Skeletal muscle tissue (tissue), 4 donors: ENCODE results near the gene ZC3H12C. TPM values are rescaled to one million over a fixed set of nuclear protein-coding genes. Genes with fewer than 3 reads are reported as not detected.

Source experiments
- H3K27ac ChIP-seq: one replicate; pipeline ENCODE4 v1.7.0; 2013; ENCODE audit warnings: mild to moderate bottlenecking, low read depth, low read length, inconsistent platforms
- H3K27me3 ChIP-seq, 3 donors: one replicate each; pipeline ENCODE4 v1.7.0; 2013; ENCODE audit warnings: low read length in 3 of 3; ENCODE audit not compliant: control insufficient read depth in 3 of 3, insufficient read depth in 3 of 3
- H3K36me3 ChIP-seq, 3 donors: one replicate each; pipeline ENCODE4 v1.7.0; 2013; ENCODE audit warnings: low read length in 3 of 3; ENCODE audit not compliant: control insufficient read depth in 3 of 3, insufficient read depth in 3 of 3
- H3K4me1 ChIP-seq, 3 donors: one replicate each; pipeline ENCODE4 v1.7.0; 2013; ENCODE audit warnings: low read length in 3 of 3, mild to moderate bottlenecking in 3 of 3; ENCODE audit not compliant: control insufficient read depth in 3 of 3, insufficient read depth in 3 of 3
- H3K4me3 ChIP-seq, 3 donors: one replicate each; pipeline ENCODE4 v1.7.0; 2013; ENCODE audit warnings: low read length in 3 of 3
- H3K9ac ChIP-seq, 3 donors: one replicate each; pipeline ENCODE4 v1.7.0; 2013; ENCODE audit warnings: low read length in 3 of 3, mild to moderate bottlenecking in 3 of 3, moderate library complexity in 2 of 3, low read depth in 1 of 3
- H3K9me3 ChIP-seq, 3 donors: one replicate each; pipeline ENCODE4 v1.7.0; 2013; ENCODE audit warnings: low read length in 3 of 3; ENCODE audit not compliant: control insufficient read depth in 3 of 3
- total RNA-seq: library from RNA; depleted of rRNA; stranded (reverse); fragments of >200 nt; gene quantifications from one replicate; pipeline ENCODE4 v1.2.3, GENCODE V29; 2014
- donor health status: Osteomylitis.

The ZC3H12C gene
- total RNA-seq, 1 donor from 2014 or later = 13.6 TPM

GRCh38 chr11:110121204-110121603, 28.0 kb downstream of the ZC3H12C start:
- H3K36me3 ChIP-seq = no peaks in the 10 kb centered on the region
- no peaks in the 10 kb centered on the region for H3K27me3 ChIP-seq
- H3K9ac ChIP-seq = peak overlapping the region in 1 of 3 donors; percentile 26
- H3K4me1 ChIP-seq = peaks cover 0 to 4% (median 4%) of the 10 kb centered on the region in 3 donors
- H3K4me3 ChIP-seq = peak overlapping the region in 1 of 3 donors; percentile 30
- no peak overlapping the region for H3K27ac ChIP-seq
- H3K9me3 ChIP-seq = no peaks in the 10 kb centered on the region

- H3K4me1 ChIP-seq = peaks cover 0 to 4% (median 4%) of the 10 kb centered on the region in 3 donors
Measured at GRCh38 chr11:110123003-110123402, 29.8 kb downstream of the ZC3H12C start.

GRCh38 chr11:110124605-110125004, 31.4 kb downstream of the ZC3H12C start:
- Histone ChIP-seq H3K36me3 (no peaks in the 10 kb centered on the region), H3K9ac (no peak overlapping the region), H3K27ac (no peak overlapping the region), H3K4me3 (no peak overlapping the region), H3K9me3 (no peaks in the 10 kb centered on the region), H3K4me1 (peaks cover 0 to 10% (median 4%) of the 10 kb centered on the region in 3 donors), H3K27me3 (no peaks in the 10 kb centered on the region)

More at GRCh38 chr11:110123003-110123402, 29.8 kb downstream of the ZC3H12C start:
- Histone ChIP-seq H3K27ac (no peak overlapping the region), H3K36me3 (no peaks in the 10 kb centered on the region), H3K4me3 (no peak overlapping the region), H3K9ac (no peak overlapping the region), H3K27me3 (no peaks in the 10 kb centered on the region), H3K9me3 (no peaks in the 10 kb centered on the region)

- H3K9me3 ChIP-seq = no peaks in the 10 kb centered on the region
- H3K27ac ChIP-seq = no peak overlapping the region
- no peaks in the 10 kb centered on the region for H3K36me3 ChIP-seq
- H3K27me3 ChIP-seq = no peaks in the 10 kb centered on the region
- no peak overlapping the region for H3K9ac ChIP-seq
- no peak overlapping the region for H3K4me3 ChIP-seq
- H3K4me1 ChIP-seq = peaks cover 1 to 7% (median 7%) of the 10 kb centered on the region in 3 donors
Measured at GRCh38 chr11:110125632-110126031, 32.4 kb downstream of the ZC3H12C start.

GRCh38 chr11:110126936-110127335, 33.7 kb downstream of the ZC3H12C start:
- Histone ChIP-seq H3K27me3 (no peaks in the 10 kb centered on the region), H3K9ac (no peak overlapping the region), H3K9me3 (no peaks in the 10 kb centered on the region), H3K27ac (no peak overlapping the region), H3K4me1 (peaks cover 4 to 6% (median 6%) of the 10 kb centered on the region in 3 donors), H3K4me3 (no peak overlapping the region), H3K36me3 (no peaks in the 10 kb centered on the region)

GRCh38 chr11:110128161-110128560, 35.0 kb downstream of the ZC3H12C start:
- Histone ChIP-seq H3K27me3 (no peaks in the 10 kb centered on the region), H3K36me3 (no peaks in the 10 kb centered on the region), H3K9ac (no peak overlapping the region), H3K4me1 (peaks cover 4 to 6% (median 6%) of the 10 kb centered on the region in 3 donors), H3K4me3 (no peak overlapping the region), H3K27ac (no peak overlapping the region), H3K9me3 (no peaks in the 10 kb centered on the region)

GRCh38 chr11:110130642-110131238, 37.5 kb downstream of the ZC3H12C start:
- no peak overlapping the region for H3K27ac ChIP-seq
- H3K36me3 ChIP-seq = no peaks in the 10 kb centered on the region

GRCh38 chr11:110131386-110132123, 38.4 kb downstream of the ZC3H12C start:
- no peak overlapping the region for H3K4me3 ChIP-seq
- H3K27ac ChIP-seq = no peak overlapping the region
- no peak overlapping the region for H3K9ac ChIP-seq
- no peaks in the 10 kb centered on the region for H3K9me3 ChIP-seq
- H3K4me1 ChIP-seq = peaks cover 4 to 6% (median 6%) of the 10 kb centered on the region in 3 donors
- no peaks in the 10 kb centered on the region for H3K36me3 ChIP-seq
- no peaks in the 10 kb centered on the region for H3K27me3 ChIP-seq

More at GRCh38 chr11:110130642-110131238, 37.5 kb downstream of the ZC3H12C start:
- Histone ChIP-seq H3K4me1 (peaks cover 4 to 6% (median 6%) of the 10 kb centered on the region in 3 donors), H3K27me3 (no peaks in the 10 kb centered on the region), H3K9me3 (no peaks in the 10 kb centered on the region), H3K4me3 (no peak overlapping the region), H3K9ac (no peak overlapping the region)

GRCh38 chr11:110133160-110133559, 40.0 kb downstream of the ZC3H12C start:
- peaks cover 4 to 6% (median 4%) of the 10 kb centered on the region in 3 donors for H3K4me1 ChIP-seq
- no peaks in the 10 kb centered on the region for H3K36me3 ChIP-seq
- H3K9me3 ChIP-seq = no peaks in the 10 kb centered on the region
- no peak overlapping the region for H3K4me3 ChIP-seq
- no peak overlapping the region for H3K9ac ChIP-seq
- no peak overlapping the region for H3K27ac ChIP-seq
- H3K27me3 ChIP-seq = no peaks in the 10 kb centered on the region

GRCh38 chr11:110134110-110134509, 40.9 kb downstream of the ZC3H12C start:
- Histone ChIP-seq H3K27me3 (no peaks in the 10 kb centered on the region), H3K9ac (no peak overlapping the region), H3K27ac (no peak overlapping the region), H3K4me1 (peaks cover 0 to 6% (median 4%) of the 10 kb centered on the region in 3 donors), H3K9me3 (no peaks in the 10 kb centered on the region), H3K36me3 (no peaks in the 10 kb centered on the region), H3K4me3 (no peak overlapping the region)
